ENCODE data around the gene ABCA2.
"Not testable (repeated sequence)": the region's sequence is repeated elsewhere in the genome, so short reads cannot be mapped to it uniquely, and the experiment has no call there.

The ABCA2 gene

GRCh38 chr9:137015540-137015930 lies 12.5 kb downstream of the ABCA2 start:
- DNase-seq = no peak

GRCh38 chr9:137014776-137015539 lies 13.1 kb downstream of the ABCA2 start:
- no peak for DNase-seq

GRCh38 chr9:137014166-137014565 lies 13.9 kb downstream of the ABCA2 start:
- no peak for DNase-seq

GRCh38 chr9:137013571-137013940 lies 14.5 kb downstream of the ABCA2 start:
- DNase-seq = no peak

- DNase-seq = no peak
Measured at GRCh38 chr9:137012694-137013570, 15.1 kb downstream of the ABCA2 start.

- no peak for DNase-seq
Measured at GRCh38 chr9:137011907-137012675, 15.9 kb downstream of the ABCA2 start.

GRCh38 chr9:137011156-137011555 lies 16.9 kb downstream of the ABCA2 start:
- DNase-seq = no peak

- DNase-seq = no peak
Measured at GRCh38 chr9:137009938-137010732, 17.9 kb downstream of the ABCA2 start.

- DNase-seq = no peak
Measured at GRCh38 chr9:137009217-137009616, 18.8 kb downstream of the ABCA2 start.

- DNase-seq = no peak
Measured at GRCh38 chr9:137008312-137008711, 19.7 kb downstream of the ABCA2 start.

- DNase-seq = no peak
Measured at GRCh38 chr9:137007816-137008270, 20.2 kb downstream of the ABCA2 start.

GRCh38 chr9:137007108-137007815 lies 20.8 kb downstream of the ABCA2 start:
- no peak for DNase-seq

- no peak for DNase-seq
Measured at GRCh38 chr9:137006116-137007003, 21.7 kb downstream of the ABCA2 start.

- not testable (repeated sequence) for DNase-seq
Measured at GRCh38 chr9:137004285-137004684, 23.8 kb downstream of the ABCA2 start.

GRCh38 chr9:137002646-137003041 lies 25.4 kb downstream of the ABCA2 start:
- no peak for DNase-seq

- no peak for DNase-seq
Measured at GRCh38 chr9:137001857-137002645, 26.0 kb downstream of the ABCA2 start.

GRCh38 chr9:137000177-137000930 lies 27.7 kb downstream of the ABCA2 start:
- DNase-seq = no peak

- no peak for DNase-seq
Measured at GRCh38 chr9:136997830-136998234, 30.2 kb downstream of the ABCA2 start.

GRCh38 chr9:136997371-136997770 lies 30.7 kb downstream of the ABCA2 start:
- no peak for DNase-seq

All from stimulated activated CD4-positive, alpha-beta T cell treated with anti-CD3 and anti-CD28 coated beads, Interleukin-12 subunit alpha, Interleukin-12 subunit beta, amount 100 ng/mL, for 4 hours (primary cell).